ENCODE measurements around the gene SH2D2A.

DNA sequence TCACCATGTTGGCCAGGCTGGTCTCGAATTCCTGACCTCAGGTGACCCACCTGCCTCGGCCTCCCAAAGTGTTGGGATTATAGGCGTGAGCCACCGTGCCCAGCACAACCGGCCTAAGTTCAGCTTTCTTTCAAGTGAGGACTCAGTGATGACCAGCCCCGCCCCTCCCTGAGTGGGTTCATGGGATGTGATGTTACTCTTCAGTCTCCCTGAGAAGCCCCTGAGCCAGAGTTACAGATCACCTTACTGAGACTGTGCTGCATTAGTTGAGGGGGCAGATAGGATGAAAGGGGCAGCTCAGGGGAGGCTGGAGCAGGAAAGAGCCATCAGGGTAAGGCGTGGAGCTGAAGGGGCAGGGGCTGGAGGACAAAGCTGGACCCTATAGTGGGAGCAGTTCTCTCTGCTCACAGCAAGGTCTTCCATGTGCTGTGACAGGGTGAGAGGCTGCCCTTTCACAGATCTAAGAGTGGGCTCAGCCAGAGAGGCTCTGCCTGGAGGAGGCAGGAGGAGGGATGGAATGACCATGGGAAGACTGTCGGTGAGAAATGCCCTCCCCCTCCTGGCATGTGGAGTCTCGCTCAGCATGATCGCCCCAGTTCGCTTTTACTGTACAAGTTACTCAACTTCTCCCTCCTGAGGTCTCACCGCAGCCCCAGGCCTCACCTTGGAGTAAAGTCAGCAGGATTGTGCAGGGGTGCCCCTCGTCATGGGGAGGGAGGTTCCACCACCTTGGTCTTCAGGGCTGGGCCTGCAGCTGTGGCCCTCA lies 13.4 kb downstream of the SH2D2A start:
- TF ChIP-seq, protein P1, sequence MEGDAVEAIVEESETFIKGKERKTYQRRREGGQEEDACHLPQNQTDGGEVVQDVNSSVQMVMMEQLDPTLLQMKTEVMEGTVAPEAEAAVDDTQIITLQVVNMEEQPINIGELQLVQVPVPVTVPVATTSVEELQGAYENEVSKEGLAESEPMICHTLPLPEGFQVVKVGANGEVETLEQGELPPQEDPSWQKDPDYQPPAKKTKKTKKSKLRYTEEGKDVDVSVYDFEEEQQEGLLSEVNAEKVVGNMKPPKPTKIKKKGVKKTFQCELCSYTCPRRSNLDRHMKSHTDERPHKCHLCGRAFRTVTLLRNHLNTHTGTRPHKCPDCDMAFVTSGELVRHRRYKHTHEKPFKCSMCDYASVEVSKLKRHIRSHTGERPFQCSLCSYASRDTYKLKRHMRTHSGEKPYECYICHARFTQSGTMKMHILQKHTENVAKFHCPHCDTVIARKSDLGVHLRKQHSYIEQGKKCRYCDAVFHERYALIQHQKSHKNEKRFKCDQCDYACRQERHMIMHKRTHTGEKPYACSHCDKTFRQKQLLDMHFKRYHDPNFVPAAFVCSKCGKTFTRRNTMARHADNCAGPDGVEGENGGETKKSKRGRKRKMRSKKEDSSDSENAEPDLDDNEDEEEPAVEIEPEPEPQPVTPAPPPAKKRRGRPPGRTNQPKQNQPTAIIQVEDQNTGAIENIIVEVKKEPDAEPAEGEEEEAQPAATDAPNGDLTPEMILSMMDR (IDR thresholded peaks at IDR 0.05; ENCODE audit: extremely low read depth in 1 of 2, insufficient read depth in 1 of 2, low read depth in 1 of 2, low read length in 2 of 2), result no peak
- no peak for TF ChIP-seq POLR2A (IDR thresholded peaks at IDR 0.05; ENCODE audit: low read depth, low read length)
- no peak for TF ChIP-seq GATA2 (IDR thresholded peaks at IDR 0.05; ENCODE audit: insufficient read depth, insufficient read length, low read depth, low read length)
- no peak for TF ChIP-seq POLR2AphosphoS5 (IDR thresholded peaks at IDR 0.05; ENCODE audit: insufficient read depth, low read depth, low read length)
- no peak for TF ChIP-seq JUN (IDR thresholded peaks at IDR 0.05; ENCODE audit: borderline replicate concordance, insufficient read depth, insufficient read length, low read depth)
- TF ChIP-seq EZH2 (IDR thresholded peaks at IDR 0.05; ENCODE audit: borderline replicate concordance, low read depth, low read length, severe bottlenecking), result no peak
- TF ChIP-seq, protein P2, sequence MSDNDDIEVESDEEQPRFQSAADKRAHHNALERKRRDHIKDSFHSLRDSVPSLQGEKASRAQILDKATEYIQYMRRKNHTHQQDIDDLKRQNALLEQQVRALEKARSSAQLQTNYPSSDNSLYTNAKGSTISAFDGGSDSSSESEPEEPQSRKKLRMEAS (IDR thresholded peaks at IDR 0.05; ENCODE audit: insufficient read depth, insufficient read length), result no peak
- TF ChIP-seq MYC (IDR thresholded peaks at IDR 0.05; ENCODE audit: low read depth, low read length), result no peak

Measured in endothelial cell of umbilical vein (primary cell).